Nephron progenitor cell (in vitro differentiated cells): ENCODE data around the gene CEBPG.
A peak's percentile ranks its signal among the peaks of the same experiment; 100 is the strongest.

ENCODE experiments used
- DNase-seq: peaks from one replicate; pipeline ENCODE4 v3.0.0; 2021
- H3K27ac Mint-ChIP-seq: 2 replicates; pipeline ENCODE4 v1.8.0; 2021; ENCODE audit warnings: mild to moderate bottlenecking, moderate library complexity, mixed read lengths
- H3K27me3 Mint-ChIP-seq: 2 replicates; pipeline ENCODE4 v1.8.0; 2021; ENCODE audit warnings: mild to moderate bottlenecking, low read depth, mixed read lengths; ENCODE audit not compliant: poor library complexity
- H3K36me3 Mint-ChIP-seq: 2 replicates; pipeline ENCODE4 v1.8.0; 2021; ENCODE audit warnings: low read depth, mixed read lengths
- H3K4me1 Mint-ChIP-seq: 2 replicates; pipeline ENCODE4 v1.8.0; 2021; ENCODE audit warnings: mixed read lengths
- H3K4me3 Mint-ChIP-seq: 2 replicates; pipeline ENCODE4 v1.8.0; 2021; ENCODE audit warnings: mild to moderate bottlenecking, moderate library complexity, mixed read lengths
- H3K9me3 Mint-ChIP-seq: 2 replicates; pipeline ENCODE4 v1.8.0; 2021; ENCODE audit warnings: mild to moderate bottlenecking, moderate library complexity, mixed read lengths
- TF ChIP-seq, protein P1 (sequence below): fragments of 200-600 bp; sonication (generic); IDR thresholded peaks from 2 replicates; pipeline ENCODE4 v1.5.0; 2021; ENCODE audit warnings: antibody characterized with exemption

The CEBPG gene

DNA sequence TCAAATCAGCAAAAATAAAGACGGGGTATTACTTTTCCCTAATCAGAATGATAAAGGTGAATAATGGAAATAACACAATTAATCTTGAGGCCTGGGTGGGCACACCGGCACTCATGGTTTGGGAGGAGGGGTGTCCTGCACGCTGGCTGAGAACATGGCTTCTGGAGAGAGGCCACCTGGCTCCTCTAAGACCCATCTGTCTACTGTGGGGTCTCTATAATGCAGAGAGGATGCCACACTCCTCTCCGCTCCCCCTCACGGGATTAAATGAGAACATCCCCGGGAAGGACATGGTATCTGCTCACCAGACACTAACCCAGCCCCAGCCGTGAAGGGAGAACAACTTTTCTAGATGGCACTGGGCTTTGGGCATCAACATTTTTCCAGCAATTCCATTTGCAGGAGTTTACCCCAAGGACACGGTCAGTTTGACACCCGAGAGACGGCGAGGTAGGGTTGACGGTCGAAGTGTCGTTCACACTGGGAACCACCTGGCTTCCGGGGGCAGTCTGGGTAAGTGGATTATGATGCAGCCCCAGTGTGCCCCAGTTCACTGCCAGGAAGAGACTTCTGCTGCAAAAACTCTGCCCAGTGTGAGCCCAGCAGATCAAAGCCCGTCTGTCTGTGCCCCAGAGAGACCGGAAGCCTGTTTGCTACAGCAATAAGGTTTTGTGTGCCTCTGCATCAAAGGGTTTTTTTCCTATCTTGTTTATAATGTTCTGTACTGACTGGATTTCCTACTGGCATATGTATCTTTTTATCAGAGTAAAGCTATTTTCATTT lies 56.6 kb downstream of the CEBPG start:
- DNase-seq = no peak
- Mint-ChIP-seq H3K4me3 (no peak overlapping the region), H3K9me3 (no peaks in the 10 kb centered on the region), H3K27me3 (peaks cover 27% of the 10 kb centered on the region), H3K36me3 (no peaks in the 10 kb centered on the region), H3K27ac (no peak overlapping the region), H3K4me1 (peaks cover 52% of the 10 kb centered on the region)
- TF ChIP-seq, protein P1, sequence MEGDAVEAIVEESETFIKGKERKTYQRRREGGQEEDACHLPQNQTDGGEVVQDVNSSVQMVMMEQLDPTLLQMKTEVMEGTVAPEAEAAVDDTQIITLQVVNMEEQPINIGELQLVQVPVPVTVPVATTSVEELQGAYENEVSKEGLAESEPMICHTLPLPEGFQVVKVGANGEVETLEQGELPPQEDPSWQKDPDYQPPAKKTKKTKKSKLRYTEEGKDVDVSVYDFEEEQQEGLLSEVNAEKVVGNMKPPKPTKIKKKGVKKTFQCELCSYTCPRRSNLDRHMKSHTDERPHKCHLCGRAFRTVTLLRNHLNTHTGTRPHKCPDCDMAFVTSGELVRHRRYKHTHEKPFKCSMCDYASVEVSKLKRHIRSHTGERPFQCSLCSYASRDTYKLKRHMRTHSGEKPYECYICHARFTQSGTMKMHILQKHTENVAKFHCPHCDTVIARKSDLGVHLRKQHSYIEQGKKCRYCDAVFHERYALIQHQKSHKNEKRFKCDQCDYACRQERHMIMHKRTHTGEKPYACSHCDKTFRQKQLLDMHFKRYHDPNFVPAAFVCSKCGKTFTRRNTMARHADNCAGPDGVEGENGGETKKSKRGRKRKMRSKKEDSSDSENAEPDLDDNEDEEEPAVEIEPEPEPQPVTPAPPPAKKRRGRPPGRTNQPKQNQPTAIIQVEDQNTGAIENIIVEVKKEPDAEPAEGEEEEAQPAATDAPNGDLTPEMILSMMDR = no peak

DNA sequence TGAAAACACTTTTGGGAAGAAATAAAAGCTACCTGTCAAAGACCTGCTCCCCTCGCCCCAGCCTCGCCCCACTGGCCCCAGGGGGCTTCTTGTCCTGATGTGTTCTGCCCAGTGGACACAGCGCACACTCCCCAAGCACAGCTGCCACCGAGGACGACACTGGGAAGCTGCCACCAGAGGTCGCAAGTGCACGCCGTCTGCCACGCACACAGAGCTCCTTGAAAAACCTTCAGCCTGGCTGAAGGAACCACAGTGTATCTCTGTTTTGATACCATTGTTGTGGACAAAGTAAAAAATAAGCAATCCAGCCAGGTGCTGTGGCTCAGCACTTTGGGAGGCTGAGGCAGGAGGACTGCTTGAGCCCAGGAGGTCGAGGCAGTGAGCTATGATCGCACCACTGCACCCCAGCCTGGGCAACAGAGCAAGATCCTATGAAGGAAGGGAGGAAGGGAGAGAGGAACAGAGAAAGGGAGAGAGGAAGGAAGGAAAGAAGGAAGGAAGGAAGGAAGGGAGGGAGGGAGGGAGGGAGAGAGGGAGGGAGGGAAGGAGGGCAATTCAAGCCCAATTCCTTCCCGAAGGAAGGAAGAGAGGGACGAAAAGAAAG lies 57.3 kb downstream of the CEBPG start:
- H3K4me1 Mint-ChIP-seq = peaks cover 52% of the 10 kb centered on the region
- TF ChIP-seq, protein P1 = peak; percentile 89
- no peak overlapping the region for H3K4me3 Mint-ChIP-seq
- no peaks in the 10 kb centered on the region for H3K9me3 Mint-ChIP-seq
- peaks cover 28% of the 10 kb centered on the region for H3K27me3 Mint-ChIP-seq
- peak; percentile 84 for DNase-seq
- H3K27ac Mint-ChIP-seq = no peak overlapping the region
- H3K36me3 Mint-ChIP-seq = no peaks in the 10 kb centered on the region

DNA sequence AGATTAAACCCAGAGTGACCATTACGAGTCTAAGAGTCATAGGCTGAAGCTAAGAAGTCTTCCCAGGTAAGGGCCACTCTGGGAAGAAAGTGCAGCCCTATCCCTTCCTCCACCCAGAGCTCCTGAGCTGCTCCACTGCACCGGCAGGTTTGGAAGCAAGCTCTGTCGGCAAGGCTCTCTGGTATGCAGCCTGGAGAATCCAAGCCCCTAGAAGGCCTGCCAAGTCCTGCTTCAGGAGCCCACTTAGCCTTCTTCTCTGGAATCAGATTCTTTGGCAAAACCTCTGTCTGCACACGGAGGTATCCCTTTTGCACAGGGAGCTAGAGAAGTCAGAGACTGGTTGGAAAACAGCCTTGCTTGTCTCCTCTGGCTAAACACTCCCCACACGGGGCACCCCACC lies 58.5 kb downstream of the CEBPG start:
- Mint-ChIP-seq H3K9me3 (no peaks in the 10 kb centered on the region), H3K27me3 (peaks cover 31% of the 10 kb centered on the region), H3K27ac (no peak overlapping the region), H3K4me1 (peaks cover 52% of the 10 kb centered on the region), H3K4me3 (no peak overlapping the region), H3K36me3 (no peaks in the 10 kb centered on the region)
- TF ChIP-seq, protein P1 = no peak
- DNase-seq = no peak
